Activated CD4-positive, alpha-beta T cell treated with anti-CD3 and anti-CD28 coated beads, Interleukin-2, amount 10 ng/mL, durations not matched to agents 7 days and 5 days (primary cell): ENCODE data around the gene FOXO6. TPM values are rescaled to one million over a fixed set of nuclear protein-coding genes. Genes with fewer than 3 reads are reported as not detected.

Experiments
- CTCF ChIA-PET: fragments of 350-600 bp; sonication (Branson Sonifier 250); formaldehyde crosslinking; loops from one replicate; lab custom pipeline; 2021; ENCODE audit warnings: antibody characterized with exemption; lab: Charles Lee
- POLR2A ChIA-PET: fragments of 350-600 bp; sonication (Branson Sonifier 250); formaldehyde crosslinking; loops from one replicate; lab custom pipeline; 2021; ENCODE audit warnings: antibody characterized with exemption; lab: Charles Lee
- DNase-seq: peaks from one replicate; pipeline ENCODE4 v3.0.0-alpha.2; 2020
- H3K27ac Mint-ChIP-seq: one replicate; pipeline ENCODE4 v1.8.0; 2021; ENCODE audit warnings: mild to moderate bottlenecking, moderate library complexity, mixed read lengths
- H3K27me3 Mint-ChIP-seq: one replicate; pipeline ENCODE4 v1.8.0; 2021; ENCODE audit warnings: mixed read lengths
- H3K36me3 Mint-ChIP-seq: one replicate; pipeline ENCODE4 v1.8.0; 2021; ENCODE audit warnings: low read depth, mixed read lengths
- H3K4me1 Mint-ChIP-seq: one replicate; pipeline ENCODE4 v1.8.0; 2021; ENCODE audit warnings: mixed read lengths
- H3K4me3 Mint-ChIP-seq: one replicate; pipeline ENCODE4 v1.8.0; 2021; ENCODE audit warnings: mild to moderate bottlenecking, moderate library complexity, mixed read lengths
- H3K9me3 Mint-ChIP-seq: one replicate; pipeline ENCODE4 v1.8.0; 2021; ENCODE audit warnings: mixed read lengths
- total RNA-seq, 2 experiments: library from RNA; stranded (reverse); gene quantifications; one replicate each; pipeline ENCODE4 v1.2.3, GENCODE V29; 2021

Gene FOXO6
- total RNA-seq, 2 experiments from 2014 or later, result not detected

GRCh38 chr1:41320895-41321676 lies 40.1 kb upstream of the FOXO6 start:
- Mint-ChIP-seq H3K27me3 (no peaks in the 10 kb centered on the region), H3K36me3 (no peaks in the 10 kb centered on the region), H3K27ac (no peak overlapping the region), H3K4me1 (no peaks in the 10 kb centered on the region), H3K9me3 (no peaks in the 10 kb centered on the region), H3K4me3 (no peak overlapping the region)
- POLR2A ChIA-PET, result no interaction called here
- no peak for DNase-seq
- CTCF ChIA-PET, result interaction anchor here (1.2 kb wide), 1 partner anchor 26 kb away, joined by 3 read pairs; no protein-coding TSS in a partner anchor

GRCh38 chr1:41322101-41322661 lies 39.1 kb upstream of the FOXO6 start:
- no peaks in the 10 kb centered on the region for H3K9me3 Mint-ChIP-seq

GRCh38 chr1:41322835-41323234 lies 38.4 kb upstream of the FOXO6 start:
- CTCF ChIA-PET, result interaction anchor here (0.9 to 1.1 kb wide), 3 partner anchors 11 to 98 kb away, joined by 3 to 5 read pairs (median 5); no protein-coding TSS in a partner anchor
- DNase-seq, result no peak
- no peaks in the 10 kb centered on the region for H3K36me3 Mint-ChIP-seq

More at GRCh38 chr1:41322101-41322661, 39.1 kb upstream of the FOXO6 start:
- CTCF ChIA-PET, result interaction anchor here (0.9 to 1.1 kb wide), 3 partner anchors 11 to 99 kb away, joined by 3 to 5 read pairs (median 5); no protein-coding TSS in a partner anchor
- Mint-ChIP-seq H3K36me3 (no peaks in the 10 kb centered on the region), H3K27me3 (no peaks in the 10 kb centered on the region), H3K4me3 (no peak overlapping the region), H3K4me1 (no peaks in the 10 kb centered on the region), H3K27ac (no peak overlapping the region)
- POLR2A ChIA-PET, result no interaction called here
- DNase-seq, result no peak

GRCh38 chr1:41323243-41323642 lies 38.0 kb upstream of the FOXO6 start:
- ChIA-PET CTCF (interaction anchor here (1.1 kb wide), 2 partner anchors 10 to 98 kb away, joined by 5 read pairs; no protein-coding TSS in a partner anchor), POLR2A (no interaction called here)
- no peaks in the 10 kb centered on the region for H3K9me3 Mint-ChIP-seq
- DNase-seq, result no peak
- H3K4me1 Mint-ChIP-seq, result no peaks in the 10 kb centered on the region
- H3K4me3 Mint-ChIP-seq, result no peak overlapping the region
- H3K27ac Mint-ChIP-seq, result no peak overlapping the region
- no peaks in the 10 kb centered on the region for H3K36me3 Mint-ChIP-seq
- no peaks in the 10 kb centered on the region for H3K27me3 Mint-ChIP-seq

More at GRCh38 chr1:41322835-41323234, 38.4 kb upstream of the FOXO6 start:
- Mint-ChIP-seq H3K4me1 (no peaks in the 10 kb centered on the region), H3K27me3 (no peaks in the 10 kb centered on the region), H3K9me3 (no peaks in the 10 kb centered on the region), H3K27ac (no peak overlapping the region), H3K4me3 (no peak overlapping the region)
- POLR2A ChIA-PET, result no interaction called here

- no peaks in the 10 kb centered on the region for H3K36me3 Mint-ChIP-seq
- H3K27me3 Mint-ChIP-seq, result no peaks in the 10 kb centered on the region
- no peak overlapping the region for H3K4me3 Mint-ChIP-seq
- CTCF ChIA-PET, result no interaction called here
- H3K27ac Mint-ChIP-seq, result no peak overlapping the region
- no peak for DNase-seq
- no peaks in the 10 kb centered on the region for H3K4me1 Mint-ChIP-seq
- POLR2A ChIA-PET, result no interaction called here
- H3K9me3 Mint-ChIP-seq, result no peaks in the 10 kb centered on the region
Observed at GRCh38 chr1:41325801-41326200, 35.4 kb upstream of the FOXO6 start.

GRCh38 chr1:41327383-41327999 lies 33.7 kb upstream of the FOXO6 start:
- Mint-ChIP-seq H3K36me3 (no peaks in the 10 kb centered on the region), H3K4me1 (no peaks in the 10 kb centered on the region), H3K4me3 (no peak overlapping the region), H3K27me3 (no peaks in the 10 kb centered on the region), H3K9me3 (no peaks in the 10 kb centered on the region), H3K27ac (no peak overlapping the region)
- ChIA-PET POLR2A (no interaction called here), CTCF (no interaction called here)
- DNase-seq, result no peak

- no peaks in the 10 kb centered on the region for H3K36me3 Mint-ChIP-seq
- H3K4me3 Mint-ChIP-seq, result no peak overlapping the region
- CTCF ChIA-PET, result no interaction called here
Observed at GRCh38 chr1:41328001-41328615, 33.1 kb upstream of the FOXO6 start.

GRCh38 chr1:41328780-41329640 lies 32.2 kb upstream of the FOXO6 start:
- no peaks in the 10 kb centered on the region for H3K36me3 Mint-ChIP-seq
- DNase-seq, result no peak
- H3K27me3 Mint-ChIP-seq, result no peaks in the 10 kb centered on the region
- ChIA-PET POLR2A (interaction anchor here (0.6 kb wide), 1 partner anchor 725 kb away, joined by 3 read pairs; no protein-coding TSS in a partner anchor), CTCF (interaction anchor here (0.7 kb wide), 1 partner anchor 514 kb away, joined by 3 read pairs; no protein-coding TSS in a partner anchor)
- peaks cover 6% of the 10 kb centered on the region for H3K4me1 Mint-ChIP-seq
- peaks cover 2% of the 10 kb centered on the region for H3K9me3 Mint-ChIP-seq
- no peak overlapping the region for H3K27ac Mint-ChIP-seq
- no peak overlapping the region for H3K4me3 Mint-ChIP-seq

More at GRCh38 chr1:41328001-41328615, 33.1 kb upstream of the FOXO6 start:
- POLR2A ChIA-PET, result no interaction called here
- DNase-seq, result no peak
- Mint-ChIP-seq H3K9me3 (peaks cover 2% of the 10 kb centered on the region), H3K4me1 (peaks cover 2% of the 10 kb centered on the region), H3K27ac (no peak overlapping the region), H3K27me3 (no peaks in the 10 kb centered on the region)

- peaks cover 2% of the 10 kb centered on the region for H3K9me3 Mint-ChIP-seq
- no peaks in the 10 kb centered on the region for H3K27me3 Mint-ChIP-seq
- peaks cover 6% of the 10 kb centered on the region for H3K4me1 Mint-ChIP-seq
- H3K27ac Mint-ChIP-seq, result no peak overlapping the region
- no peak overlapping the region for H3K4me3 Mint-ChIP-seq
- CTCF ChIA-PET, result interaction anchor here (0.7 kb wide), 1 partner anchor 513 kb away, joined by 3 read pairs; no protein-coding TSS in a partner anchor
- no peak for DNase-seq
- H3K36me3 Mint-ChIP-seq, result no peaks in the 10 kb centered on the region
- POLR2A ChIA-PET, result interaction anchor here (0.6 kb wide), 1 partner anchor 724 kb away, joined by 3 read pairs; no protein-coding TSS in a partner anchor
Observed at GRCh38 chr1:41329662-41330587, 31.3 kb upstream of the FOXO6 start.

GRCh38 chr1:41330588-41331545 lies 30.4 kb upstream of the FOXO6 start:
- H3K36me3 Mint-ChIP-seq, result no peaks in the 10 kb centered on the region
- H3K4me3 Mint-ChIP-seq, result no peak overlapping the region
- no peaks in the 10 kb centered on the region for H3K27me3 Mint-ChIP-seq
- no peak for DNase-seq
- peaks cover 2% of the 10 kb centered on the region for H3K9me3 Mint-ChIP-seq
- POLR2A ChIA-PET, result no interaction called here
- peaks cover 6% of the 10 kb centered on the region for H3K4me1 Mint-ChIP-seq
- CTCF ChIA-PET, result no interaction called here
- no peak overlapping the region for H3K27ac Mint-ChIP-seq
